DND-41 (cell line): Measurements from ENCODE around the gene NGRN.
"Not testable (repeated sequence)": the region's sequence is repeated elsewhere in the genome, so short reads cannot be mapped to it uniquely, and the experiment has no call there.

ENCODE experiments used
- ATAC-seq: fragments of 200-7000 bp; cut with Tn5 transposase; 3 replicates; pipeline ENCODE4 v1.9.1; 2021; ENCODE audit warnings: low read depth; ENCODE audit not compliant: insufficient read depth
- DNase-seq: peaks from one replicate; pipeline ENCODE4 v3.0.0-alpha.2; 2020
- H2AFZ ChIP-seq: 2 replicates; pipeline ENCODE4 v1.6.0; 2012; ENCODE audit warnings: low read depth, low read length
- H3K27ac ChIP-seq: 2 replicates; pipeline ENCODE4 v1.5.1; 2012; ENCODE audit warnings: low read length, inconsistent platforms
- H3K27me3 ChIP-seq: fragments of 200-600 bp; sonication (generic); 2 replicates; pipeline ENCODE4 v1.6.0; 2012; ENCODE audit warnings: low read length, mild to moderate bottlenecking, inconsistent platforms; ENCODE audit not compliant: insufficient read depth, poor library complexity
- H3K36me3 ChIP-seq: 2 replicates; pipeline ENCODE4 v1.5.1; 2012; ENCODE audit warnings: low read length, inconsistent platforms; ENCODE audit not compliant: insufficient read depth
- H3K4me1 ChIP-seq: 2 replicates; pipeline ENCODE4 v1.5.1; 2012; ENCODE audit warnings: mild to moderate bottlenecking, low read length; ENCODE audit not compliant: insufficient read depth
- H3K4me2 ChIP-seq: 2 replicates; pipeline ENCODE4 v1.6.0; 2012; ENCODE audit warnings: mild to moderate bottlenecking, moderate library complexity, low read length, inconsistent platforms; ENCODE audit not compliant: insufficient read depth
- H3K4me3 ChIP-seq, 2 experiments: fragments of 200-600 bp in 1 of 2; shearing (Covaris generic) in 1 of 2; 2 replicates each; pipeline ENCODE4 v1.5.1; 2012 to 2016; ENCODE audit warnings: inconsistent platforms in 2 of 2, low read length in 2 of 2, mild to moderate bottlenecking in 2 of 2, low read depth in 1 of 2, moderate library complexity in 1 of 2
- H3K79me2 ChIP-seq: 2 replicates; pipeline ENCODE4 v1.6.0; 2012; ENCODE audit warnings: low read length, inconsistent platforms; ENCODE audit not compliant: insufficient read depth
- H3K9ac ChIP-seq: 2 replicates; pipeline ENCODE4 v1.6.0; 2012; ENCODE audit warnings: low read depth, mild to moderate bottlenecking, inconsistent platforms, low read length, moderate library complexity
- H3K9me3 ChIP-seq: 2 replicates; pipeline ENCODE4 v1.5.1; 2012; ENCODE audit warnings: low read length, moderate library complexity, mild to moderate bottlenecking, inconsistent platforms; ENCODE audit not compliant: insufficient read depth, severe bottlenecking
- H4K20me1 ChIP-seq: 2 replicates; pipeline ENCODE4 v1.6.0; 2012; ENCODE audit warnings: low read length; ENCODE audit not compliant: insufficient read depth
- EZH2 ChIP-seq: IDR thresholded peaks from 3 replicates; pipeline ENCODE4 v1.6.1; 2012; ENCODE audit warnings: borderline replicate concordance, low read depth, mild to moderate bottlenecking, moderate library complexity, low read length, inconsistent platforms; ENCODE audit not compliant: severe bottlenecking
- TF ChIP-seq, protein P1 (sequence below): IDR thresholded peaks from 2 replicates; pipeline ENCODE4 v1.5.1; 2012; ENCODE audit warnings: borderline replicate concordance, low read length, moderate library complexity, mild to moderate bottlenecking; ENCODE audit not compliant: poor library complexity, severe bottlenecking; ENCODE audit errors: extremely low read depth

Gene NGRN

GRCh38 chr15:90257776-90258175, 7.7 kb upstream of the NGRN start:
- no peaks in the 10 kb centered on the region for H4K20me1 ChIP-seq
- no peaks in the 10 kb centered on the region for H3K79me2 ChIP-seq
- no peaks in the 10 kb centered on the region for H3K9me3 ChIP-seq
- H2AFZ ChIP-seq = no peak overlapping the region
- H3K36me3 ChIP-seq = no peaks in the 10 kb centered on the region
- no peak overlapping the region for H3K27ac ChIP-seq
- DNase-seq (no peak), ATAC-seq (no peak)
- no peak overlapping the region for H3K9ac ChIP-seq
- H3K4me3 ChIP-seq = no peak overlapping the region
- TF ChIP-seq EZH2 = no peak
- TF ChIP-seq, protein P1, sequence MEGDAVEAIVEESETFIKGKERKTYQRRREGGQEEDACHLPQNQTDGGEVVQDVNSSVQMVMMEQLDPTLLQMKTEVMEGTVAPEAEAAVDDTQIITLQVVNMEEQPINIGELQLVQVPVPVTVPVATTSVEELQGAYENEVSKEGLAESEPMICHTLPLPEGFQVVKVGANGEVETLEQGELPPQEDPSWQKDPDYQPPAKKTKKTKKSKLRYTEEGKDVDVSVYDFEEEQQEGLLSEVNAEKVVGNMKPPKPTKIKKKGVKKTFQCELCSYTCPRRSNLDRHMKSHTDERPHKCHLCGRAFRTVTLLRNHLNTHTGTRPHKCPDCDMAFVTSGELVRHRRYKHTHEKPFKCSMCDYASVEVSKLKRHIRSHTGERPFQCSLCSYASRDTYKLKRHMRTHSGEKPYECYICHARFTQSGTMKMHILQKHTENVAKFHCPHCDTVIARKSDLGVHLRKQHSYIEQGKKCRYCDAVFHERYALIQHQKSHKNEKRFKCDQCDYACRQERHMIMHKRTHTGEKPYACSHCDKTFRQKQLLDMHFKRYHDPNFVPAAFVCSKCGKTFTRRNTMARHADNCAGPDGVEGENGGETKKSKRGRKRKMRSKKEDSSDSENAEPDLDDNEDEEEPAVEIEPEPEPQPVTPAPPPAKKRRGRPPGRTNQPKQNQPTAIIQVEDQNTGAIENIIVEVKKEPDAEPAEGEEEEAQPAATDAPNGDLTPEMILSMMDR = no peak
- no peaks in the 10 kb centered on the region for H3K4me1 ChIP-seq
- H3K4me2 ChIP-seq = no peak overlapping the region
- H3K27me3 ChIP-seq = no peaks in the 10 kb centered on the region

DNA sequence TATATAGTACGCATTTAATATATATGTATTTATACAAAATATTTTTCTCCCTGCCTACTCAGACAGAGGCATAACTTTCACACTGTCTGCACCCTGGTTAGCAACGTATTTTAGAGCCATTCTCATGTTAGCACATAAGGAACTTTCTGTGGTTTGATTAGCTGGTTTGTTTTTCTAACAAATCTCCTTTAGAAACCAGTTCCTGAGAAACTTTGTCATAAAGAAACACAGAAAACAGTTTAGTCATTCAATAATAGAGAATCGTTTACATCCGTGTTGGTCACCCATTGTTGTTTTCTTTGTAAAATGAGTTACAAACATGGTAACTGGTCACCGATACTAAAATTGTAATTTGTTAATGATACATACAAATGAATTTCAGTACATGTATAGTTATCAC, 5.9 kb upstream of the NGRN start:
- Histone ChIP-seq H3K4me3 (no peak overlapping the region), H2AFZ (no peak overlapping the region), H3K36me3 (no peaks in the 10 kb centered on the region), H3K4me1 (peaks cover 8% of the 10 kb centered on the region), H3K79me2 (peaks cover 4% of the 10 kb centered on the region), H3K9me3 (no peaks in the 10 kb centered on the region), H4K20me1 (no peaks in the 10 kb centered on the region), H3K27me3 (no peaks in the 10 kb centered on the region), H3K27ac (no peak overlapping the region), H3K4me2 (no peak overlapping the region), H3K9ac (no peak overlapping the region)
- DNase-seq (no peak), ATAC-seq (no peak)
- TF ChIP-seq, protein P1 = no peak
- TF ChIP-seq EZH2 = no peak

- not testable (repeated sequence) for H3K9me3 ChIP-seq, H3K4me2 ChIP-seq
Measured at GRCh38 chr15:90260731-90261130, 4.7 kb upstream of the NGRN start.

DNA sequence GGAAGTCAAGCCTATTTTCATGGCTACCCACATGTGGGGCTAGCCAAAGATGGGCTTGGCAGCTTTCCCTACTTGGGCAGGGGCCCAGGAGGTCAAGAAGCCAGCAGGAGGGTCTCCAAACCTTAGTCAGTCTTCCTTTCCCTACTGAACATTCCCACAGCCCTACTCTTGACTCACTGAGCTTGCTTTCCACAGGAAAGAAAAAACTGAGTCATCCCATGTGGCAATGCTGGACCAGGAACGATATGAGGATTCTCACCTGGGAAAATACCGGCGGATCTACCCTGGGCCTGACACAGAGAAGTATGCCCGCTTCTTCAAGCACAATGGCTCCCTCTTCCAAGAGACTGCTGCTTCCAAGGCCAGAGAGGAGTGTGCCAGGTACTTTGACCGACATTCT, 3.7 kb upstream of the NGRN start:
- DNase-seq (no peak), ATAC-seq (no peak)
- no peak overlapping the region for H2AFZ ChIP-seq
- no peak for TF ChIP-seq EZH2
- TF ChIP-seq, protein P1 = no peak
- peaks cover 16% of the 10 kb centered on the region for H3K4me1 ChIP-seq
- H3K36me3 ChIP-seq = no peaks in the 10 kb centered on the region
- no peaks in the 10 kb centered on the region for H3K9me3 ChIP-seq
- H3K27ac ChIP-seq = no peak overlapping the region
- H3K79me2 ChIP-seq = peaks cover 26% of the 10 kb centered on the region
- no peak overlapping the region for H3K9ac ChIP-seq
- no peak overlapping the region for H3K4me2 ChIP-seq
- H3K4me3 ChIP-seq = no peak overlapping the region
- H3K27me3 ChIP-seq = no peaks in the 10 kb centered on the region
- H4K20me1 ChIP-seq = no peaks in the 10 kb centered on the region

More at GRCh38 chr15:90260731-90261130, 4.7 kb upstream of the NGRN start:
- not testable (repeated sequence) for H3K4me3 ChIP-seq, DNase-seq, H3K9ac ChIP-seq, H3K27me3 ChIP-seq, H3K36me3 ChIP-seq, ATAC-seq, H3K27ac ChIP-seq, H4K20me1 ChIP-seq, H2AFZ ChIP-seq
- Histone ChIP-seq H3K4me1 (peaks cover 12% of the 10 kb centered on the region), H3K79me2 (peaks cover 15% of the 10 kb centered on the region)
